Measurements from ENCODE around the gene LYZL1.
"Not testable (repeated sequence)": the region's sequence is repeated elsewhere in the genome, so short reads cannot be mapped to it uniquely, and the experiment has no call there.

The LYZL1 gene

GRCh38 chr10:29308142-29308541 is 19.3 kb downstream of the LYZL1 start:
- DNase-seq (ENCODE audit: low read depth) = not testable (repeated sequence)

- no peak for DNase-seq (ENCODE audit: low read depth)
Measured at GRCh38 chr10:29309465-29309864, 20.6 kb downstream of the LYZL1 start.

GRCh38 chr10:29310463-29310862 is 21.6 kb downstream of the LYZL1 start:
- DNase-seq (ENCODE audit: low read depth) = not testable (repeated sequence)

- DNase-seq (ENCODE audit: low read depth) = no peak
Measured at GRCh38 chr10:29313071-29313470, 24.2 kb downstream of the LYZL1 start.

GRCh38 chr10:29314726-29315125 is 25.9 kb downstream of the LYZL1 start:
- no peak for DNase-seq (ENCODE audit: low read depth)

- no peak for DNase-seq (ENCODE audit: low read depth)
Measured at GRCh38 chr10:29315814-29316213, 26.9 kb downstream of the LYZL1 start.

GRCh38 chr10:29316308-29317026 is 27.6 kb downstream of the LYZL1 start:
- no peak for DNase-seq (ENCODE audit: low read depth)

GRCh38 chr10:29317027-29317420 is 28.2 kb downstream of the LYZL1 start:
- DNase-seq (ENCODE audit: low read depth) = no peak

GRCh38 chr10:29317423-29318021 is 28.7 kb downstream of the LYZL1 start:
- DNase-seq (ENCODE audit: low read depth) = no peak

GRCh38 chr10:29318141-29319071 is 29.5 kb downstream of the LYZL1 start:
- DNase-seq (ENCODE audit: low read depth) = not testable (repeated sequence)

GRCh38 chr10:29319205-29319781 is 30.4 kb downstream of the LYZL1 start:
- no peak for DNase-seq (ENCODE audit: low read depth)

GRCh38 chr10:29320680-29321121 is 31.8 kb downstream of the LYZL1 start:
- DNase-seq (ENCODE audit: low read depth) = not testable (repeated sequence)

GRCh38 chr10:29321656-29322055 is 32.8 kb downstream of the LYZL1 start:
- DNase-seq (ENCODE audit: low read depth) = no peak

GRCh38 chr10:29322918-29323317 is 34.0 kb downstream of the LYZL1 start:
- no peak for DNase-seq (ENCODE audit: low read depth)

GRCh38 chr10:29323367-29323766 is 34.5 kb downstream of the LYZL1 start:
- DNase-seq (ENCODE audit: low read depth) = no peak

GRCh38 chr10:29324220-29324841 is 35.5 kb downstream of the LYZL1 start:
- no peak for DNase-seq (ENCODE audit: low read depth)

GRCh38 chr10:29326299-29326698 is 37.4 kb downstream of the LYZL1 start:
- DNase-seq (ENCODE audit: low read depth) = no peak

- DNase-seq (ENCODE audit: low read depth) = no peak
Measured at GRCh38 chr10:29326886-29327745, 38.2 kb downstream of the LYZL1 start.

- no peak for DNase-seq (ENCODE audit: low read depth)
Measured at GRCh38 chr10:29327746-29328102, 38.9 kb downstream of the LYZL1 start.

GRCh38 chr10:29328983-29329382 is 40.1 kb downstream of the LYZL1 start:
- peak; percentile 67 for DNase-seq (ENCODE audit: low read depth)

GRCh38 chr10:29329420-29329819 is 40.5 kb downstream of the LYZL1 start:
- DNase-seq (ENCODE audit: low read depth) = peak; percentile 35

All from GM04504 (cell line).